ENCODE data around the gene GPR161. TPM values are rescaled to one million over a fixed set of nuclear protein-coding genes. Genes with fewer than 3 reads are reported as not detected.

Gene GPR161
- total RNA-seq, 1 experiment from 2014 or later = 13.7 TPM

GRCh38 chr1:168087696-168088095 lies 49.0 kb downstream of the GPR161 start:
- intact Hi-C loops (cut with micrococcal nuclease) = no loop called here
- POLR2A ChIA-PET = no interaction called here
- RAD21 ChIA-PET (ENCODE audit: low non-redundant PET in 1 of 2, low total read pairs in 2 of 2, uncharacterized antibody in 2 of 2, unreplicated experiment in 2 of 2) = interaction anchor here in 1 of 2 experiments (0.7 kb wide), 1 partner anchor 255 kb away, joined by 4 read pairs; no protein-coding TSS in a partner anchor

More at GRCh38 chr1:168087696-168088095, 49.0 kb downstream of the GPR161 start:
- no peak for TF ChIP-seq MAX (IDR thresholded peaks at IDR 0.05)
- TF ChIP-seq EZH2 (IDR thresholded peaks at IDR 0.05) = no peak
- TF ChIP-seq ZBTB33 (IDR thresholded peaks at IDR 0.05; ENCODE audit: extremely low read depth, insufficient replicate concordance, low read length) = no peak
- TF ChIP-seq SP1 (IDR thresholded peaks at IDR 0.05; ENCODE audit: low read depth) = no peak
- TF ChIP-seq CBX3 (IDR thresholded peaks at IDR 0.05; ENCODE audit: low read depth) = no peak
- no peak for TF ChIP-seq TCF7L2 (IDR thresholded peaks at IDR 0.05; ENCODE audit: borderline replicate concordance, extremely low read depth, insufficient read depth, insufficient read length)
- no peak for TF ChIP-seq POLR2A (IDR thresholded peaks at IDR 0.05; ENCODE audit: borderline replicate concordance, extremely low read depth, insufficient read depth, insufficient read length)
- no peak for TF ChIP-seq ZNF274 (IDR thresholded peaks at IDR 0.05; ENCODE audit: low read depth, low read length)
- no peak for TF ChIP-seq EZH2phosphoT487 (IDR thresholded peaks at IDR 0.05; ENCODE audit: borderline replicate concordance)
- CTCF ChIA-PET = no interaction called here
- Histone ChIP-seq H2AFZ (ENCODE audit: low read depth, low read length, poor library complexity, severe bottlenecking) (no peak overlapping the region), H3K4me3 (replicated peaks in 1 of 2; ENCODE audit: low read depth in 1 of 2, low read length in 2 of 2) (no peak overlapping the region), H3K27me3 (ENCODE audit: insufficient read depth, low read length) (no peaks in the 10 kb centered on the region), H3K9me3 (ENCODE audit: control insufficient read depth in 1 of 2, insufficient read depth in 1 of 2, low read depth in 1 of 2, low read length in 2 of 2) (no peaks in the 10 kb centered on the region), H3K4me1 (ENCODE audit: control insufficient read depth in 1 of 2, insufficient read depth in 2 of 2, low read length in 2 of 2) (peaks cover 0 to 10% of the 10 kb centered on the region in 2 experiments; a peak in 1 of 4 replicates), H3K4me2 (ENCODE audit: low read length) (no peak overlapping the region), H3K9ac (ENCODE audit: low read length) (no peak overlapping the region), H3K9me2 (ENCODE audit: insufficient read depth) (no peaks in the 10 kb centered on the region), H4K20me1 (ENCODE audit: insufficient read depth) (no peaks in the 10 kb centered on the region), H3K36me3 (ENCODE audit: control insufficient read depth in 1 of 2, insufficient read depth in 2 of 2, low read length in 2 of 2) (no peaks in the 10 kb centered on the region), H3K79me2 (ENCODE audit: insufficient read depth, low read length) (no peaks in the 10 kb centered on the region), H3K27ac (ENCODE audit: low read depth, low read length) (no peak overlapping the region)
- no peak for DNase-seq (ENCODE audit: low read depth, low spot score)
- no TSS peak for BruUV-seq (replicated peaks)
- ATAC-seq = no peak
